GM21447 (cell line): Measurements from ENCODE around the gene SF3A1.

Experiments
- ATAC-seq: cut with Tn5 transposase; IDR thresholded peaks from one replicate; pipeline ENCODE4 v1.9.1; 2021; ENCODE audit not compliant: unreplicated experiment

SF3A1 gene

DNA sequence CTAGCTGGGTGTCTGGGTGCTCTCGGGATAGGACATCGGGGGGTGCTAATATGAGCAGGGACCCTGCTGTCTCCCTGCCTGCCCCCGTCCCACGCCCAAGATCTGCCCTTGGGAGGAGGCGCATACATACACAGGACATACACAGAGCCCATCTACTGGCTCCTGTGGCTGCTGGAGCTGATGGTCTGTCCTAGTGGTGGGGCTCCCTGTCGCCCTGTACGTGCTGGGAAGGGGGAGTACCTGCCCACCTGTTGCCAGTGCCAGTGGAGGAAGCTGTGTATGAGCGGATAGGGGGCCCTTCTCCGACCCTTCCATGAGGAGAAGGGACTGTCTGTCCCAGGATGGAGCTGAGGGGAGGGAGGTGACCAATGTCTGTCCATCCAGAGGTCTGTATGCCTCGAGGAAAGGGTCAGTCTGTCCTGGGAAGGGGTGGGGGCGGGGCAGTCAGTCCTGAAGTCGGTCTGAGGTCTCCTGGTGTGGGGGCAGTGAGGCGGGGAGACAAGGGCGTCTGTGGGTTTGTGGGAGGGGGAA, 30.9 kb downstream of the SF3A1 start:
- ATAC-seq: no peak

DNA sequence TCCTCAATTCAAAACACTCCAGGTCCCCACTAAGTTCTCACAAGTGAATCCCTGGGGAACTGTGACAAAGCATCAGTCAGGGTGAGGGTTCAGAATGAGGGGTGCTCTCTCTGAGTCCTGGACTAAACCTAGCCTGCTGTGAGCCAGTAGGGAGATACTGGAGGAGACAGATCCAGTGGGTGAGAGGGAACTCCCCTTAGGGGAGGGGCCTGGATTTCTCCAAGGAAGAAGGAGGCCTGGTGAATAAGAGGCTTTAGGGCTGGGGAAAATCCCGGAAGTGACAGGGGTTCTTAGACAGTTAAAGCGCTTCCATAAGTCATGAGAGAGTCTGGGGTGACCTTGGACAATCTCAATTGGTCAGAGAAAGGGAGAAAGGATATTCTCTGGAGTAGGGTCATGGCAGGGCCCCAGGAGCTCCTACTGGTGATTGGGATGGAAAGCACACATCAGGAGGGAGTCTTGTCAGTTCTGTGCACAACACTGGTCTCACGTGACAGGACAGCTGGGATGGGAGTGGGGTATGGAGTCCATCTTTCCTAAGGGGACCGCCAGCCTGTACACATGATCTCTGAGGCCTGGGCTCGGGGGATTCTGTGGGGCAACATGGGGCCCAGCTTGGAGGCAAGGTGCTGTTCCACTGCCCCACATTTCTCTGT, 31.5 kb downstream of the SF3A1 start:
- no peak for ATAC-seq

DNA sequence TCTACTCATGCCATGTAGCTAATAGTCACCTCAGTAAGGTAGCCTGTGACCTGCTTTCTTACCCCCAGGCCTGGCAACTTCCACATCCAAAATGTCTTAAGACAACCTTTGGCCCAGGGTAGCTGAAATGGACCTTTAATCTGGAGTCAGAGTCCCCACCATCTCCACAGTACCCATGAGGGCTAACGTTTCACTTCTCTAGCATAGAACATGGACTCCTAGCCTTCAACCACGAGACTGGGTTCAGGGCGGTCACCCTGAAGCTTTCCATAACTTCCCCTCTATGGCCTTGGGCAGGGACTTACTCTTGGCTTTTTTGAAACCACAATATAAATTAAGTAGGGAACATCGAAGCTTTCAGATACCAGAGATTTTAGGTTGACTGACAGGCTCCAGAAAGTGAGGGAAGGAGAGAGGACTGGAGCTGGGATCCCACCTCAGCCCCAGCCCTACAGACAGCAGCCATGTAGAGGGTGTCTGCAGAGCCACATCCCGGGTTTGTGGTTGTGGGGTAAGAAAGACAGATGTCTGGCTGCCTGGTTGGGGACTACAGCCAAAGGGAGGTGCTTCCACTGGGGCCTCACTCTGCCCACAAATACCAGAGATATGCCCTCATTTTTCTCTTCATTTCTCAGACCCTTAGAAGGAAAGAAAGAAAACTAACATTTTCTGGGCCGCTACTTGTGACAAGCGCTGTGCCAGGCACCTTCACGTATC, 32.5 kb downstream of the SF3A1 start:
- ATAC-seq: no peak

DNA sequence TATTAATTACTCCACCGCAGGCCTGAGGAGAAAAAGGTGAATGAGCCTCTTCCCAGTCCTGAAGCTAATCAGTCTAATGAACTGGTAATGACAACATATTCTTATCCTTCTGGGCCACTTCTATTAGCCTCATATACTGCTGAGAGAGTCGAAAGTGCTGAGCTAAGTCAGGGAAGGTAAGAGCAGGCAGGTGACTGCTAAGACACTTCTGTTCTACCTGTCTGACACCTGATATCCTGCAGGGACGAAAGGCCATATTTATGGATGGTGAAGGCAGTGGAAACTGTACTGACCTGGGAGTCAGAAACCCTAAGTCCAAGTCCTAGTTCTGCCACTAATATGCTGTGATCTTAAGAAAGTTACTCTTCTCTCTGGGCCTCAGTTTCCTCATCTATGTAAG, 33.4 kb downstream of the SF3A1 start:
- no peak for ATAC-seq

DNA sequence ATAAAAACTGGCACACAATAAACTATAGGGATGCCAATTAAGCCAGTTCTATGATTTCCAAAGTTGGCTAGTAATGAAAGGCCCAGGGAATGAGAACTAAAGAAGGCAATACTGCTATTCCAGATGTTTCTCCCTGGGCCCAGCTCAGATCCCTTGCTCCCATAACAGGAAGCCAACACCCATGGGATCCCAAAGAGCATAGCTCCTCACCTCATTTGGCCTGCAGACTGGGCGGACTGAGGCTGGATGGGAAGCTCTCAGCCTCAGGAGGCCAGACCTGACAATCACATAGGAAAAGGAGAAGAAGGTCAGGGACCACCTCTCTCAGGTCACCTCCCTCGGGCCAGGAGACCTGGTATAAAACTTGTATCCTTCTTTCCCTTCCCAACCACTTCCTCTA, 35.2 kb downstream of the SF3A1 start:
- no peak for ATAC-seq

DNA sequence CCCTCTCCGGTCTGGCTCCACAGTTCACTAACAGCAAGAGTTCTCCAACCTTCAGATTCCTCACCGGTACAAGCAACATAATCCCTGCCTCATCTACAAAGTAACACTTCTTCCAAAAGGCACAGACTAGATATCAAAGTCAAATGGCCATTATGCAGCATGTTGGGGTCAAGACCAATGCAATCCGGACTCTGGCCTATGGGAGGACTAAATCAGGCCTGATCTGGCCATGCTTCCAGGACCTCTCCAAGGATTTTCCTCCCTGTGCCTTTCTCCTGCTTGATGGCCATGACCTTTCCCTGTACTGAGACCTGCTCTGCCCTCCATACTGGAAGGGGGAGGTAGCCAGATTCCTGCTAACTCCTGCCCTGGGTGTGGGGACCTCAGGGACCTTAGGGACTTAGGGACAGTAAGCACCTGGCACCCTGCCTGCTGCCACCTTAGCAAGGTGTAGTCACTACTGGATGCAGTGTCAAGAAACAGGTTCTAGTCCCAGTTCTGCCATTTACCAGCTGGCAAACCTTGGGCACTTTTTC, 36.6 kb downstream of the SF3A1 start:
- ATAC-seq: no peak

DNA sequence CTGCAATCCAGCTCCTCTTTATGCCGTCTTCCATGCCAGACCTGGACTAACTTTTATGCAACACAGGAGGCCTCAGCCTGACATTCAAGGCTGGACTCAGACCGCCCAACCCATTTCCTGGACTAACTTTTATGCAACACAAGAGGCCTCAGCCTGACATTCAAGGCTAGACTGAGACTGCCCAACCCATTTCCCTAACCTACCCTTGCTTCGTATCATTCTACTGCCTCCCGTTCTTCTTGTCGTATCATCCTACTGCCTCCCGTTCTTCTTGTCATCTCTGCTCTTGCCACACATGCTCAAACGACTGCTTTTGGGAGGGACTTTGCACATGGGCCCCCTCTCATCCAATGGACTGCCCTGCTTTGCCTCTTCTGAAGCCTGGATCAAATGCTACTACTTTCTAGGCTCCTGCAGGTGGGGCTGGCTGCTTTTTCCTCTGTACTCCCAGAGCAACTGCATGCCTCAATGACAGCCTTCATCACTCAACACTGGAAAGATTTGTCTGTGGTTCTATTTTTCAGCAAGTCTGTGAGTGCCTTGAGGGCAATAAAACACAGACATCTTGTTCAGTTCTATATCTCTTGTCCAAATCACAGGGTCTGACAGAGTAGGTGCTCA, 37.8 kb downstream of the SF3A1 start:
- no peak for ATAC-seq

DNA sequence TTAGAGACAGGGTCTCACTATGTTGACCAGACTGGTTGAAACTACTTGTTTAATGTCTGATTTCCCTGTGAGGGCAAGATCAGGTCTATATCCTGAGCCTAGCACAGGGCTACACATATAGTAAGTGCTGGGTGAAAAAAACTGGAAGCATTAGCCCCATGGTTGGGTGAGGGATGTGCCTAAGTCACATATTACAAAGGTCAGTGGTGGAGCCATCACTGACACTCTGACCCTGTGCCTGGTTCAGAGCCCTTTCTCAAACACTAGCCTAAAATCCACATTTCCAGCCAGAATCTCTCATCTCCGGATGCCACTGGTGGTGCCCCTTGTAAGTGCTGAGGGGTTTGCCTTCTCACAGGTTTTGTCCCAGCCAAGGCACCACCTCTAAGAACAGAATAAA, 38.9 kb downstream of the SF3A1 start:
- no peak for ATAC-seq

DNA sequence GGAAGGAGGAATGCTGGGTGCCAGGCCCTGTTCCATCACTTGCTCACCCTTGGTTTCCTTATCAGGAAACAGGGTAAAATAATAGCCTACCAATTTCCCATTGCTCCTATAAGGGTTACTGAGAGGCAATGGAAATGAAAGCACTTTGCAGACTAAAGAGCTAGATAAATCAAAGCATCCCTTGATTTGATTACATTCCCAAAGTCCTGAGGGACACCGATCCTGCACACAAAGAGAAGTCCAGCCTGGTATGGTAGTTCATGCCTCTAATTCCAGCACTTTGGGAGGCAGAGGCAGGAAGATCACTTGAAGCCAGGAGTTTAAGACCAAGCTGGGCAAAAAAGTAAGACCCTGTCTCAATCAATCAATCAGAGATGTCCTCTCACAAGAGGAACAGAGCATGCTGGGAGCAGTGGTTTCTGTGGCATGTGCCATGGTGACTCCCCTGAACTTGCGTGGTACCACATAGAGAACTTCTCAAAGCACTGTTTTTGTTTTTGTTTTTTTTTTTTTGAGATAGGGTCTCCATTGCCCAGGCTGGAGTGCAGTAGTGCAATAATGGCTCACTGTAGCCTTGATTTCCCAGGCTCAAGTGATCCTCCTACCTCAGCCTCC, 40.6 kb downstream of the SF3A1 start:
- no peak for ATAC-seq

DNA sequence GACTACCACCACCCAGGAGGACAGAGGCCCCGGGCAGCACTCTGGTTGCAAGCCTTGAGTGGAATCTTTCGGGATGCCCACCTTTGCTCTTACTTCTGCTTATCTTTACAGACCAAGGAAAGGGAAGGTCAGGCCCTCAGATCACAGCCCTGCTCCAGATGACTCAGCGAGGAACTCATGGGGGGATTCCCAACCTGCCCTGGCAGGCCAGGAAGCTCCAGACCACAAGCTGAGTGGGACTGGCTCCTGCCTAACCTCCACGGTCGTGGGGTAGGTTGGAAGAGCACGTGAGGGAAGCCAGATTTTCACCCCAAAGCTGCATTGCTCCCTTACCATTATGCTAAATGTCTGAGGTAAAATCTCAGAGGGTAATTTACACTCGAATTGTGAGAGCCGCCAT, 41.8 kb downstream of the SF3A1 start:
- ATAC-seq: no peak

DNA sequence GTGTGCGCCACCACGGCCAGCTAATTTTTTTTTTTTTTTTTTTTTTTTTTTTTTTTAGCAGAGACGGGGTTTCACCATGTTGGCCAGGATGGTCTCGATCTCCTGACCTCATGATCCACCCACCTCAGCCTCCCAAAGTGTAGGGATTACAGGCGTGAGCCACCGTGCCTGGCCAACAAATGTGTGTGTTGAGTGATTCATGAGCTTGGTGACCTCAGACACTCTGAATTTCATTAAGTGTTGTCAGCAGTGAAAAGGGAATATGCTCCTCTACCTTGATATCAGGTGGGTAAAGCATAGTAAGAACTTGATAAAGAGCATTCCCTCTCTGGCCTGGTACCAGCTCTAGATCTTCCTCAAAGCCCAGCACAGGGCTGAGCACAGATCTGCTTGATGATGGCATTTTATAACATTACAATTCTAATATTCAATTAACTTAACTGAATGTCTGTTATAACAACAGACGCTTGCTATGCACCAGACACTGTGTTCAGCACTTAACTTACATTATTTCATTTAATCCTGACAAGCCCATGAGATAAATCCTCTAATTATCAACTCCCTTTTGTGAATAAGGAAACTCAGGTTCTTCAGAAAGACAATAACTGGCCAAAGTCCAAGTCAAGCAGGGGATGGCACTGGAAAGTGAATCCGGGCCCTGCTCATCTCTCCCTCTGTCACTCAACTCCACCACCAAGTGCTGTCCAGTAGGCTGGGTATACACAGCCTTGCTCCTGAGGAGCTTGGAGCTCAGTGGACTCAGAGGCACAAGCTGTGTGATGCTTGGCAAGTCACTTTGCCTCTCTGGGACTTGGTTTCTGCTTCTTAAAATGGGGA, 42.9 kb downstream of the SF3A1 start:
- ATAC-seq: no peak

DNA sequence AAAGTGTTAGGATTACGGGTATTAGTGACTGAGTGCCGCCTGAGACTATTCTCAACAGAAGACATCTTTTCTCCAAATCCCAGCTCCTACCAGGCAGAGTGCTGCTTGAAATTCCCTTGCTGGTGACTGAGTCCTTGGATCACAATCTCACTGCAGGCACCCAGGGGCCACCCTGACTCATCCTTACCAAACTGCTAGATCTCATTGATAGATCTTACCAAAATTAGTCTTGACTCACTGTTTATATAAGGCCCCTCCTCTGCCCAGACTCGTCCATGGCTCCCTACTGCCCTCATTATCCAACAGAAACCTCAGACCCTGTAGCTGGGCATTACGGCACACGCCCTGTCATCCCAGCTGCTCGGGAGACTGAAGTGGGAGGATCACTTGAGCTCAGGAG, 44.6 kb downstream of the SF3A1 start:
- ATAC-seq: no peak

DNA sequence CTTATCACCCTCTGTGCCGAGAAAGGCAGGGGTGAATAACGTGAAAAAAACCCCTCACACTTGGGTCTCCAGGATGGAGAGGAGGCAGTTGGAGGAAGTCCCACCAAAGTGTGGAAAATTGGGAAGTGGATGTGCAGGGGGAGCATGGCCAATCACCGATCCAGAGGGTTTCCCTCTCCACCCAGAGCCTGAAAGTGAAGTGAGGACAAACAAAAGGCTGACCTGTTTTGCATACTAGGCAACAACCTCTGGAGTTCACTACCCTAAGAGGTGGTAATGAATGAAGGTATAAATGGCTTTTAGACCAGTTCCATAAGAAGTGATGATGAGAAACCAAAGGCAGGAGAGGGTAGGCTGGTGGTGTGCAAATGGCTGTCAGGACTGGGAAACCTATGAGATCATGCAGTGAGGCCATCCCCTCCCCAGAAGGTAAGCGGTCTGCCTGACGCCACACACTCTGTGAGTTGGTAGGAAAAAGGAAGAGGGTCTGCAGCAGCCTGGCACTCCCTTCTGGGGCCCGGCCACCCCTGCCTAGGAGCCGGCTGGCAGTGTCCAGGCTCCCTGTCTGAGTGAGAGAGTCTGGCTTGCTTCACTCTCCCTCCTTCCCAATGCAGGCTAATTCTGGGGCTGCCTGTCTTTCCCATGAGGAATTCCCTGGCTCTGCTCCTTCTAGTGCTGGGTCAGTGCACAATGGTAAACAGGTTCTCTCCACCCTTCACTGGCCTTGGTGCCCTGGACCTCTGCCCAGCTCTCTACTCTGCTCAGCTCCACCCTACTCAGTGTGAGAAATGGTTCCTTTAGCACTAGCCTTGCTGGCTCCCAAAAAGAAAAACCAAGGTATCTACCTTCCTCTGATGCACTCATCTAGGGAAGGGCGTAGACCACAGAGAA, 45.6 kb downstream of the SF3A1 start:
- no peak for ATAC-seq

DNA sequence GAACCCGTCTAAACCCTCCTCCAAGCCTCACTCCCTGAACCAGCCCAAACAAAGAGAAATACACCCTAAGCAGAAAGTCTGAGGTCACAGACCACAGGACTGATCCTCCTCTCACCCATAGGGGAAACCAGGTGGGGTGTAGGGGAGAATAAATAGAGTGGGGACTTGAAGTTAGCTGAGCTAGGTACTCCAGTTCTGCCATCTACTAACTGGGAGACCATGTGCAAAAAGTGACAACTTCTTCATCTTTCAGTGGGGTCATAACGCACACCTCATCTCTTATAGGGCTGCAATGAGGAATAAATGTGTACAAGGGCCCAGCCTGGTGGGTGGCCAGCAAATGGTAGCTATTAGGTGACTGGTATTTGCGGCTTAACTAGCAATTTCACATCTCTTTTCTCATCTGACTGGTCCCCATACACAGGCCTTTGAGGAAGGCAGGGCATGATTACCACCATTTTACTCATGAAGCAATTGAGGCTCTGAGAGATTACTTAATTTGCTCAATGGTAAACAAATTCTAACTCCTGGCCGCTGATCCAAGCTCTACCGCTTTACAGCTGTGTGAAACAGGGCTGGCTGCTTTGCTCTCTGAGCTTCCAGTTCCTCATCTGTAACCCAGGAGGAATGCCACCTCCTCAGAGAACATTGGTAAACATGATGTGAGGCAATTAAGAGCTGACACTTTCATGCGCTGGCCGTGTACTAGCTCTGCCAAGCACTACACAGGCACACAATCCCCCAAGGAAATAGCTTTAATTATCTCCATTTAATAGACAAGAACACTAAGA, 46.5 kb downstream of the SF3A1 start:
- no peak for ATAC-seq

DNA sequence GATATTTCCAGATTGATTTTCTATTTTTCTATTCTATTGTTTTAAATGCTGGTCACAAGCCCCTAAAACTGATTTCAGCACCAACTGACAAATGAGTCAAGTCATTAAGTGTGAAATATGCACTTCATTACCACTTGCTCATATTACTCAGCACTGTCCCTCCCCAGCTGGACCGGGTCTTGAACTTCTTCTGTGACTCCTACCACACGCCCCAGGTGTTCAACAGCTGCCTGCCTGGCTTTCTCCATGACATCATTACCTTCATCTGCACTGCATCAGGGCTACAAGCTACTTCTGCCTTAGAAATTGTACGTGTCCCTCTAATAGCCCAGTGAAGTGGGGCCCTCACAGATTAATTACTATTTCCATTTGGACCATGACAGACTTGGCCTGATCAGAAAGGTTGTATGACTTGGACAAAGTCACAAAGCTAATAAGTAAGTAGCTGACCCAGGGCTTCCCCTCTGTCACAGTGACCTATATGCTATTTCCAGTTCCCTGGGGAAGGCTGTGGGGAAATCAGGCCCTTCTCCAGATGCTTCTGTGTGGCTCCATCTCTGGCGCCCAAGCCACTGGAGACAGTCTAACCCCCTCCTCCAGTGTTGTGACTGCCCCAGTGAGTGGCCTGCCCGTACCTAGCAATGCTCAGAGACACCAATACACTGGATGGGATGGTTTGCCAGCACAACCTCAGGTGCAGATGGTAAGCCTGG, 48.0 kb downstream of the SF3A1 start:
- no peak for ATAC-seq

DNA sequence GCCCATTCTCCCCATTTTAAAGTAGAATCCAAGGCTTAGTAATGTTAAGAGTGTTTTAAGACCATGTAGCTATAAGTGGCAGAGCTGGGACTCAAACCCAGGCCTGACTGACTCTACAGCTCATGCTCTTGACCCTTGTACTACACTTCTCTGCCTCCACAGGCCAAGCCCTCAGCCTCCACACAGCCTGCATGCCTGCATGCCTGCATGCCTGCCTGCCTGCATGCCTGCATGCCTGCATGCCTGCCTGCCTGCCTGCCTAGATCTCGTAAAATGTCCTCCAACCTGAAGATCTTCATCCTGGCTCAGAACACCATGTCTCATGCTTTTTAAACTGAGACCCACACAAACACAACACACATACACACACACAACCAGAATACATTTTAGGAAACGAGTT, 48.6 kb downstream of the SF3A1 start:
- no peak for ATAC-seq

DNA sequence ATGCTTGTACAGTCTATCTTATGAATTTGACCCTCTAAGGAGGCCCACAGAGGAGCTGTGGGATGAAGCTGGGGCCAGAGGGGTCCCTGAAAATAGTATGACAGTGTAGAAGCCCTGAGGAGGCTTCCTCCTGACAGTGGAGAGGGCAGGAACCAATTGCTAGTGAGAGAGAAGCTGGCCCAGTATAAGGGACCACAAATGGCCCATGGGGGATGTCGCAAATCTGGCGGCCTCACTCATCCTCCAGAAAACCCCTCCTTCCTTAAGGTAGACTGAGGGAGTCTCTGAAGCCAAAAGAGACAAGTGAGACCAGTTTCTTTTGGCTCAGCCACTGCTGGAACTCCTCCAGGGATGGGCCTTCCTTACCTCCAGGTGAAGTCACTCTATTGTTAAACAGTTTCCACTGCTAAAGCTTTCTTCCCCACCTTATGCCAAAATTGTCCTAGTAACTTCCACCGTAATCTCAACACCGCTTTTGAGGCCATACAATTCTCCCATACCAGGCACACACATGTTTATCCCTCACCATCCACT, 49.6 kb downstream of the SF3A1 start:
- ATAC-seq: no peak

DNA sequence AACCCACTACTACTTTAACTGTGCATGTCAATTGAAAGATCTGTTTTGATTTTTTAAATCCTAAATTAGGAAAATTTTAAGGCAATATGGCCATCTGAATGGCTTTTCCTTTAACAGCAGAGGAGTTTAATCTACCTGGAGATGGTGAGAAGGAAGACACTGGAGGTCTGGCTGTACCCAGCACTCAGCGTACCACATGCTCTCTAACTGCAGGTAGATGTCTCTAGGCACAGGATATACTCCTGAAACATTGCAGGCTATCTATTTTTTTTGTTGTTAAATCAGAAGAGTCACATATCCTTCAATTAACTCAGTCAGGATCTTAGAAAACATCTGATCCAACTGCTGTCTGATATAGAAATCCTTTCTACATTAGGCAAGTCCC, 50.1 kb downstream of the SF3A1 start:
- no peak for ATAC-seq
